GM12891 (cell line): ENCODE results near the gene ZNF667.

Experiments
- POLR2AphosphoS5 ChIP-seq: IDR thresholded peaks from 2 replicates; pipeline ENCODE4 v1.6.1; 2011; ENCODE audit warnings: low read depth, low read length, control low read depth
- SPI1 ChIP-seq: IDR thresholded peaks from 2 replicates; pipeline ENCODE4 v1.6.1; 2011; ENCODE audit warnings: low read depth, low read length, control low read depth

DNA sequence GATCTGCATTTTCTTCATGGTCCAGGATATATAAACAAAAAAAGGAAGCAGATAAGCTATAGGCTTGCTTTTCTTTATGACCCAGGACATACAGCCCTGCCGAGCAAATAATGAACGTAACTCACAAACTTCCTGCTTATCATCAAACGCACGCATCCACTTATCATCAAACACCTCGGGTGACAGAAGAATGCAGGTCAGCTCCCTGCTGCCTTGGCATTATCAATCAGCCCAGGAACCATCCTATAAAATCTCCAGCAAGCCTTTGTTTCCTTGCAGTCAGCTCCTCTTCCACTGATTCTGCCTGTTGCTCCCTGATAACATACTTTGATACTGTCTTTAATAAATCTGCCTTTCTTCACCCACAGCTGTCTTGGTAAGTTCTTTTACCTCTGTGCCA lies 78.3 kb downstream of the ZNF667 start:
- no peak for TF ChIP-seq POLR2AphosphoS5
- TF ChIP-seq SPI1, result no peak
